Mammary epithelial cell (primary cell): ENCODE measurements around the gene ZNF385A.

Experiments
- CTCF ChIP-seq, 2 donors: IDR thresholded peaks in 1 of 2; conservative IDR thresholded peaks in 1 of 2; 2 replicates each; pipeline ENCODE4 v1.5.1; 2011 to 2012; ENCODE audit warnings: inconsistent platforms in 2 of 2, low read length in 2 of 2, mild to moderate bottlenecking in 2 of 2, control low read depth in 1 of 2, low read depth in 1 of 2; ENCODE audit not compliant: insufficient read depth in 1 of 2; ENCODE audit errors: extremely low read depth in 1 of 2
- EZH2 ChIP-seq: IDR thresholded peaks from 2 replicates; pipeline ENCODE4 v1.6.1; 2012; ENCODE audit warnings: low read length, inconsistent platforms, borderline replicate concordance

DNA sequence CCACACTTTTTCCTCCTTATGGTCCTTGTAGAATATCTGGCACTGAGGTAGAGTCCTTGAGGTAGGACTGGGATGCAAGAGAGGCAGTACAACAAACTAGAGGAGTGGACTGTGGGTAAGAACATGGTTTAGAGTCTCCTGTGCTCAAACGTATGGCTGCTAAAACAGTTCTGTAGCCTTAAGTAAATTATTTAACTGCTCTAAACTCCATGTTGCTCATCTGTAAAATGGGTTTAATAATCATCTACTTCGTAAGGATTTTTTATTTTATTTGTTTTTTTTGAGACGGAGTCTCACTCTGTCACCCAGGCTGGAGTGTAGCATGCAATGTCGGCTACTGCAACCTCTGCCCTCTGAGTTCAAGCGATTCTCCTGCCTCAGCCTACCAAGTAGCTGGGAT, 63.2 kb downstream of the ZNF385A start:
- no peak for TF ChIP-seq CTCF (conservative IDR thresholded peaks at IDR 0.05 in 1 of 2, IDR thresholded peaks at IDR 0.05 in 1 of 2; ENCODE audit: extremely low read depth in 1 of 2, insufficient read depth in 1 of 2, low read depth in 1 of 2, low read length in 2 of 2)
- no peak for TF ChIP-seq EZH2
